Endothelial cell of umbilical vein (primary cell): ENCODE data around the gene ADCY9. TPM values are rescaled to one million over a fixed set of nuclear protein-coding genes. Genes with fewer than 3 reads are reported as not detected.
"Not testable (repeated sequence)": the region's sequence is repeated elsewhere in the genome, so short reads cannot be mapped to it uniquely, and the experiment has no call there.

Experiments
- BruUV-seq: library from RNA; stranded (reverse); fragments of 400-500 nt; replicated peaks from 2 replicates; lab custom pipeline; 2021; lab: Mats Ljungman, UMichigan
- CTCF ChIA-PET: fragments of 300-600, 350-600 bp; sonication (Branson Sonifier 250); formaldehyde crosslinking; loops from one replicate; lab custom pipeline; 2021; ENCODE audit warnings: antibody characterized with exemption, inconsistent platforms; lab: Charles Lee
- POLR2A ChIA-PET: fragments of 300-600, 350-600 bp; sonication (Branson Sonifier 250); formaldehyde crosslinking; loops from one replicate; lab custom pipeline; 2021; ENCODE audit warnings: antibody characterized with exemption, inconsistent platforms; lab: Charles Lee
- DNase-seq: peaks from one replicate; pipeline ENCODE4 v3.0.0-alpha.2; 2011; ENCODE audit warnings: low read depth, low spot score
- FAIRE-seq: peaks from 2 replicates; lab custom pipeline; 2011; peaks lifted over from hg19 to GRCh38; lab: Jason Lieb, UNC
- H2AFZ ChIP-seq: 2 replicates; pipeline ENCODE4 v1.6.0; 2012; ENCODE audit warnings: low read depth, low read length, control low read depth, inconsistent platforms
- H3K27ac ChIP-seq: 2 replicates; pipeline ENCODE4 v1.5.1; 2011; ENCODE audit warnings: low read depth, mild to moderate bottlenecking, control low read depth, low read length, moderate library complexity; ENCODE audit not compliant: insufficient read depth
- H3K27me3 ChIP-seq, 2 experiments: 2 replicates each; pipeline versions ENCODE4 v1.6.0 to v1.6.1; 2011; ENCODE audit warnings: low read length in 2 of 2, mixed read lengths in 1 of 2; ENCODE audit not compliant: control insufficient read depth in 2 of 2, insufficient read depth in 2 of 2
- H3K36me3 ChIP-seq, 2 experiments: 2 replicates in 1 of 2; 3 replicates in 1 of 2; pipeline ENCODE4 v1.5.1; 2011; ENCODE audit warnings: low read length in 2 of 2, mild to moderate bottlenecking in 1 of 2, moderate library complexity in 1 of 2; ENCODE audit not compliant: control insufficient read depth in 2 of 2, insufficient read depth in 2 of 2; ENCODE audit errors: extremely low read depth in 1 of 2
- H3K4me1 ChIP-seq: 3 replicates; pipeline ENCODE4 v1.5.1; 2011; ENCODE audit warnings: mild to moderate bottlenecking, low read length; ENCODE audit not compliant: control insufficient read depth, insufficient read depth; ENCODE audit errors: extremely low read depth
- H3K4me2 ChIP-seq: 2 replicates; pipeline ENCODE4 v1.6.1; 2011; ENCODE audit warnings: low read length, control low read depth, mixed read lengths; ENCODE audit not compliant: insufficient read depth
- H3K4me3 ChIP-seq, 3 experiments: fragments of 200-600 bp in 1 of 3; sonication (generic), shearing (Covaris generic) in 1 of 3; replicated peaks in 1 of 3; 2 replicates each; pipeline ENCODE4 v1.5.1; 2011 to 2016; ENCODE audit warnings: control low read depth in 3 of 3, low read length in 3 of 3, mild to moderate bottlenecking in 2 of 3, inconsistent platforms in 1 of 3, low read depth in 1 of 3, moderate library complexity in 1 of 3; ENCODE audit not compliant: insufficient read depth in 1 of 3
- H3K79me2 ChIP-seq: 2 replicates; pipeline ENCODE4 v1.6.0; 2012; ENCODE audit warnings: low read length, inconsistent platforms; ENCODE audit not compliant: control insufficient read depth, insufficient read depth
- H3K9ac ChIP-seq: replicated peaks from 2 replicates; pipeline ENCODE3; 2011; ENCODE audit warnings: low read length, control low read depth; ENCODE audit not compliant: insufficient read depth; ENCODE audit errors: extremely low read depth
- H3K9me1 ChIP-seq: replicated peaks from 3 replicates; pipeline ENCODE4 v1.6.0; 2011; ENCODE audit warnings: mild to moderate bottlenecking, low read length; ENCODE audit not compliant: control insufficient read depth, insufficient read depth; ENCODE audit errors: extremely low read depth
- H3K9me3 ChIP-seq: replicated peaks from 2 replicates; pipeline ENCODE4 v1.5.1; 2012; ENCODE audit warnings: low read length, inconsistent platforms; ENCODE audit not compliant: control insufficient read depth, insufficient read depth
- H4K20me1 ChIP-seq: replicated peaks from 2 replicates; pipeline ENCODE3; 2011; ENCODE audit warnings: mild to moderate bottlenecking, low read length; ENCODE audit not compliant: control insufficient read depth, insufficient read depth; ENCODE audit errors: extremely low read depth
- EZH2 ChIP-seq: IDR thresholded peaks from 2 replicates; pipeline ENCODE4 v1.6.1; 2012; ENCODE audit warnings: borderline replicate concordance, low read depth, mild to moderate bottlenecking, moderate library complexity, low read length, inconsistent platforms; ENCODE audit not compliant: severe bottlenecking
- FOS ChIP-seq: IDR thresholded peaks from 2 replicates; pipeline ENCODE4 v1.6.1; 2011; ENCODE audit warnings: mild to moderate bottlenecking, low read length, moderate library complexity, borderline replicate concordance; ENCODE audit not compliant: insufficient read depth
- GATA2 ChIP-seq: IDR thresholded peaks from 2 replicates; pipeline ENCODE4 v1.7.0; 2011; ENCODE audit warnings: low read depth, mild to moderate bottlenecking, moderate library complexity, mixed read lengths, low read length; ENCODE audit not compliant: insufficient read length, insufficient read depth
- JUN ChIP-seq: IDR thresholded peaks from 2 replicates; pipeline ENCODE4 v1.6.1; 2011; ENCODE audit warnings: borderline replicate concordance, low read depth; ENCODE audit not compliant: insufficient read length, insufficient read depth
- MYC ChIP-seq: IDR thresholded peaks from one replicate; pipeline ENCODE4 v1.6.1; 2011; ENCODE audit warnings: mild to moderate bottlenecking, low read depth, low read length
- POLR2A ChIP-seq: IDR thresholded peaks from 2 replicates; pipeline ENCODE4 v1.6.1; 2012; ENCODE audit warnings: low read depth, mild to moderate bottlenecking, control low read depth, low read length
- POLR2AphosphoS5 ChIP-seq: IDR thresholded peaks from 2 replicates; pipeline ENCODE4 v1.6.1; 2012; ENCODE audit warnings: low read depth, mild to moderate bottlenecking, control low read depth, low read length, moderate library complexity; ENCODE audit not compliant: insufficient read depth
- dilution Hi-C: fragments of 300-500 bp; cut with MboI; formaldehyde crosslinking; loops from one replicate; pipeline ENCODE4 v1.15.0; 2019; ENCODE audit warnings: low sequenced_read_pairs; ENCODE audit not compliant: extremely low pct_ligation_motif_present
- intact Hi-C: fragments of 100-400 bp; cut with micrococcal nuclease; formaldehyde crosslinking; loops from one replicate; pipeline ENCODE4 v1.10.0; 2022
- polyA plus RNA-seq, 4 experiments: library from polyadenylated mRNA; depleted of rRNA in 3 of 4; stranded (reverse) in 3 of 4; unstranded in 1 of 4; fragments of >200 nt; gene quantifications; 2 replicates each; pipeline versions ENCODE4 v1.2.1 to v1.2.3, GENCODE V29; 2011 to 2012; ENCODE audit warnings: missing spikeins in 1 of 4
- total RNA-seq: library from RNA; stranded (reverse); gene quantifications from 2 replicates; pipeline ENCODE4 v1.2.3, GENCODE V29; 2021
- TF ChIP-seq, protein P1 (sequence below), 2 donors: IDR thresholded peaks; 1 replicate in 1 of 2; 2 replicates in 1 of 2; pipeline ENCODE4 v1.5.1; 2011; ENCODE audit warnings: low read length in 2 of 2, mild to moderate bottlenecking in 2 of 2, moderate library complexity in 2 of 2, control low read depth in 1 of 2, inconsistent platforms in 1 of 2, low read depth in 1 of 2; ENCODE audit not compliant: insufficient read depth in 1 of 2; ENCODE audit errors: extremely low read depth in 1 of 2
- TF ChIP-seq, protein P2 (sequence below): IDR thresholded peaks from 2 replicates; pipeline ENCODE4 v1.6.1; 2011; ENCODE audit not compliant: insufficient read depth, insufficient read length

Gene ADCY9
- total and polyA plus RNA-seq, 2 donors (not counting 3 experiments of a cell fraction or from before 2014, with no cell fraction given), result 6.8 to 14.0 TPM

DNA sequence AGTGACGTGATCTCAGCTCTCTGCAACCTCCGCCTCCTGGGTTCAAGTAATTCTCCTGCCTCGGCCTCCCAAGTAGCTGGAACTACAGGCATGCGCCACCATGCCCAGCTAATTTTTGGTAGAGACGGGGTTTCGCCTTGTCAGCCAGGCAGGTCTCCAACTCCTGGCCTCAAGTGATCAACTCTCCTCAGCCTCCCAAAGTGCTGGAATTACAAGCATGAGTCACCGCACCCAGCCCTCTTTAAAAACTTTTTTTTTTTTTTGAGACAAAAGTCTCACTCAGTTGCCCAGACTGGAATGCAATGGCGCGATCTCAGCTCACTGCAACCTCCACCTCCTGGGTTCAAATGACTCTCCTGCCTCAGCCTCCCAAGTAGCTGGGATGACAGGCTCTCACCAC lies 43.1 kb downstream of the ADCY9 start:
- H3K9me1 ChIP-seq, H2AFZ ChIP-seq, POLR2A ChIA-PET, dilution Hi-C loops, intact Hi-C loops, BruUV-seq, H3K9ac ChIP-seq, H3K4me2 ChIP-seq, H3K4me3 ChIP-seq, H4K20me1 ChIP-seq, H3K36me3 ChIP-seq, H3K9me3 ChIP-seq, H3K79me2 ChIP-seq, DNase-seq, H3K27ac ChIP-seq, H3K4me1 ChIP-seq, FAIRE-seq, H3K27me3 ChIP-seq: not testable (repeated sequence)
- CTCF ChIA-PET, result interaction anchor here (1.5 kb wide), 1 partner anchor 38 kb away, joined by 4 read pairs; no protein-coding TSS in a partner anchor

DNA sequence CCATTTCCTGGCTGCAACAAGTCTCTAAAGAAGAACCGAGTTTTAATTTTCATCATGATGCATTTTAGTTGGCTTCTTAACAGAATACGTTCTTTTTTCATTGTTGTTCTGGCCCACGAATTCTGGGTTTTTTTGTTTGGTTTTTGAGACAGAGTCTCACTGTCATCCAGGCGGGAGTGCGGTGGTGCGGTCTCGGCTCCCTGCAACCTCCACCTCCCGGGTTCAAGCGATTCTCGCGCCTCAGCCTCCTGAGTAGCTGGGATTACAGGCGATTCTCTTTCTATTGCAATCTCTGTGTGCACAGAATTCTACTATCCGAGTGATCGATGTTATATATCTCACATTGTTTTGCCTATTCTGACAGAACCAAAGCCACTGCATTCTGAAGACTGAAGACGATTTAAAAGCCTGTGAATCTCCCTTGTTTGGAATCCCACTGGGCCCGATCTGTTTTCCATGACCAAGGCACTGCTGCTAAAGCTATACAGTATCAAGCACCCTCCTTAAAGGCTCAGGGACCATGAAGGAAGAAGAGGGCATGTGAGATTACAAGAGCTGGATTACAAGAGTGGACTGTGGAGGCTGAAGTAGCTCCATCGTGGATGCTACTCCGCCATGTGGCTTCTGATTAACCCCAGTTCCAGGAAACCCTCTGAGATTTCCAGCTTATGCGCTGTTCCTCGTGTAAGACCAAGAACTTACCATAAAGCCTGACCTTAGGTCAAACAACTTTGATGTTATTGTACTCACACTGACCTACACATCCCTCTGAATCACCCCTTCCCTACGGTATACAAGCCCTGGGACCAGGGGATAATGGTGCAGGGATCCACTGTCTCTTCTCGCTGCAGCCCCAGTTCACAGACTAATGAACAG lies 44.3 kb downstream of the ADCY9 start:
- Histone ChIP-seq H3K9me1 (no peaks in the 10 kb centered on the region), H3K4me3 (no peak overlapping the region), H4K20me1 (no peaks in the 10 kb centered on the region), H3K9ac (no peak overlapping the region), H3K36me3 (no peaks in the 10 kb centered on the region), H3K9me3 (no peaks in the 10 kb centered on the region), H2AFZ (no peak overlapping the region), H3K27me3 (no peaks in the 10 kb centered on the region), H3K4me2 (no peak overlapping the region), H3K4me1 (no peaks in the 10 kb centered on the region), H3K27ac (no peak overlapping the region), H3K79me2 (no peaks in the 10 kb centered on the region)
- BruUV-seq, result no TSS peak
- TF ChIP-seq JUN, result no peak
- TF ChIP-seq POLR2A, result no peak
- TF ChIP-seq, protein P1, sequence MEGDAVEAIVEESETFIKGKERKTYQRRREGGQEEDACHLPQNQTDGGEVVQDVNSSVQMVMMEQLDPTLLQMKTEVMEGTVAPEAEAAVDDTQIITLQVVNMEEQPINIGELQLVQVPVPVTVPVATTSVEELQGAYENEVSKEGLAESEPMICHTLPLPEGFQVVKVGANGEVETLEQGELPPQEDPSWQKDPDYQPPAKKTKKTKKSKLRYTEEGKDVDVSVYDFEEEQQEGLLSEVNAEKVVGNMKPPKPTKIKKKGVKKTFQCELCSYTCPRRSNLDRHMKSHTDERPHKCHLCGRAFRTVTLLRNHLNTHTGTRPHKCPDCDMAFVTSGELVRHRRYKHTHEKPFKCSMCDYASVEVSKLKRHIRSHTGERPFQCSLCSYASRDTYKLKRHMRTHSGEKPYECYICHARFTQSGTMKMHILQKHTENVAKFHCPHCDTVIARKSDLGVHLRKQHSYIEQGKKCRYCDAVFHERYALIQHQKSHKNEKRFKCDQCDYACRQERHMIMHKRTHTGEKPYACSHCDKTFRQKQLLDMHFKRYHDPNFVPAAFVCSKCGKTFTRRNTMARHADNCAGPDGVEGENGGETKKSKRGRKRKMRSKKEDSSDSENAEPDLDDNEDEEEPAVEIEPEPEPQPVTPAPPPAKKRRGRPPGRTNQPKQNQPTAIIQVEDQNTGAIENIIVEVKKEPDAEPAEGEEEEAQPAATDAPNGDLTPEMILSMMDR (IDR thresholded peaks at IDR 0.05; ENCODE audit: extremely low read depth in 1 of 2, insufficient read depth in 1 of 2, low read depth in 1 of 2, low read length in 2 of 2), result no peak
- no peak for TF ChIP-seq POLR2AphosphoS5
- TF ChIP-seq, protein P2, sequence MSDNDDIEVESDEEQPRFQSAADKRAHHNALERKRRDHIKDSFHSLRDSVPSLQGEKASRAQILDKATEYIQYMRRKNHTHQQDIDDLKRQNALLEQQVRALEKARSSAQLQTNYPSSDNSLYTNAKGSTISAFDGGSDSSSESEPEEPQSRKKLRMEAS, result no peak
- TF ChIP-seq GATA2, result no peak
- no peak for TF ChIP-seq FOS
- no peak for TF ChIP-seq MYC
- no peak for TF ChIP-seq EZH2
- CTCF ChIA-PET, result interaction anchor here (0.7 kb wide), 1 partner anchor 89 kb away, joined by 3 read pairs; no protein-coding TSS in a partner anchor
- POLR2A ChIA-PET, result no interaction called here
- no peak for FAIRE-seq
- intact Hi-C loops (no loop called here), dilution Hi-C loops (no loop called here)
- DNase-seq, result no peak
